Measurements from ENCODE around the gene TALDO1. TPM values are rescaled to one million over a fixed set of nuclear protein-coding genes. Genes with fewer than 3 reads are reported as not detected.

Gene TALDO1
- total RNA-seq (2021; fragmentation: NEBNext Ultra II Directional; extraction: Animal tissue kit (Norgen Biotek cat#: 25700)) (302 and 308 TPM in 2 replicates), polyA plus RNA-seq (2011; rRNA removed) (265 and 293 TPM in 2 replicates), polyA minus RNA-seq (2011; rRNA and poly(A)+ RNA removed) (114 and 141 TPM in 2 replicates)
- polyA plus RNA-seq (2011; cell fraction: cytosol; rRNA removed), result 348 TPM
- polyA plus RNA-seq (2011; cell fraction: nucleus; rRNA removed), result 319 TPM
- polyA plus RNA-seq (2012, experiment 1 of 2), result 296 to 332 TPM (median 325 TPM) in 4 replicates
- polyA plus RNA-seq (2012, experiment 2 of 2), result 421 TPM
- polyA plus RNA-seq (2013, experiment 1 of 2), result 240 TPM
- polyA plus RNA-seq (2013, experiment 2 of 2), result 235 TPM
- polyA minus RNA-seq (2011; cell fraction: cytosol; rRNA and poly(A)+ RNA removed), result 161 TPM
- 71.4 TPM for polyA minus RNA-seq (2011; cell fraction: nucleus; rRNA and poly(A)+ RNA removed)
- long read RNA-seq, experiment 1, transcript TALDO1-206 (2 exons, 587 nt), result minor isoform, 11 of 217 reads
- long read RNA-seq, experiment 1, transcript TALDO1-201 (8 exons, 1,346 nt), result major isoform, 122 of 217 reads
- long read RNA-seq, experiment 1, partial matches to known transcripts, result 71 of 217 reads
- long read RNA-seq, experiment 1, other reads (novel, unspliced or antisense), result 13 of 217 reads
- long read RNA-seq, experiment 2, transcript TALDO1-203 (8 exons, 1,231 nt), result minor isoform, 6 of 440 reads
- long read RNA-seq, experiment 2, transcript TALDO1-201 (8 exons, 1,346 nt), result major isoform, 411 of 440 reads
- long read RNA-seq, experiment 2, partial matches to known transcripts, result 12 of 440 reads
- long read RNA-seq, experiment 2, other reads (novel, unspliced or antisense), result 10 of 440 reads

DNA sequence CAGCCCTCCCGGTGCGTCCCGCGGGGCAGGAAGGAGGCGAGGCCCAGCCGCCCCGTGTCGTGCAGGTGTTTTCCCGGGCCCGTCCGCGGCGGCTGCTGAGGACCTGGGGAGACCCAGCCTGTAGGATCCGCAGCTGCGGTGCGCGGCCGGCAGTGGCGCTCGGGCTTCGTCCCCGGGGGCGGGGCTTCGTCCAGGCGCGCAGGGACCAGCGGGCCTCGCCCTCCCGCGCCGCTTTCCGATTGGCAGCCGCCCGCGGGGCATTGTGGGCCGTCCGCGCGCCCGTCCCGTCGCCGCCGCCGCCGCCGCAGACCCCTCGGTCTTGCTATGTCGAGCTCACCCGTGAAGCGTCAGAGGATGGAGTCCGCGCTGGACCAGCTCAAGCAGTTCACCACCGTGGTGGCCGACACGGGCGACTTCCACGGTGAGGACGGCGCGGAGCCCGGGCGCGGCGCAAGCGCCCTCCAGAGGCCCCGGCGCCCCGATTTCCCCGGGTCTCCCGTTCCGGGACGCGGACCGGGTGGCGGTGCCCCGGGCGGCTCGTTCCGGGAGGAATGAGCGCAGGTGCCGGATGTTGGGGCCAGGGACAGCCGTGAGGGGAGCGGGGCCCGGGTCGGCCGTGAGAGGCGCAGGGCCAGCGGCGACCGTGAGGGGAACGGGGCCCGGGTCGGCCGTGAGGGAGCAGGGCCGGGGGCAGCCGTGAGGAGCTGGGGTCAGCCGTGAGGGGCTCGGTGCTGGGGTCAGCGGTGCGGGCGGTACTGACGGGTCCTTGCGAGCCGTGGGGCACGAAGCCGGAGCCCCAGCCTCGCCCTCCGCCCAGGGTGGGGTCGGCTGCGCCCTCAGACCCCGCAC, at the start of gene TALDO1:
Gene TALDO1 (plus strand): TSS at position 307 of the 849 bp plus-strand sequence. CDS start 18 bp downstream, at position 325.
- H3K9me3 ChIP-seq (ENCODE audit: insufficient read depth in 2 of 2, low read depth in 1 of 2, low read length in 1 of 2), result no peaks in the 10 kb centered on the region
- FAIRE-seq, result no peak
- TF ChIP-seq GABPA (IDR thresholded peaks at IDR 0.05; ENCODE audit: borderline replicate concordance, insufficient read depth, low read length) (no peak), PHF8 (conservative IDR thresholded peaks at IDR 0.05; ENCODE audit: low read depth, low read length) (peak; percentile 67)

More for the DNA sequence above, at the start of gene TALDO1:
- Histone ChIP-seq H3K23me2 (ENCODE audit: low read depth, low read length) (peaks cover 5% of the 10 kb centered on the region; the same call in 1 of the 2 replicates), H3K4ac (replicated peaks; ENCODE audit: insufficient read length, low read depth, low read length) (peak within 1 kb of the TSS; percentile 78), H3K79me2 (ENCODE audit: control insufficient read depth in 1 of 2, insufficient read depth in 2 of 2, low read length in 2 of 2) (peaks cover 25 to 47% of the 10 kb centered on the region in 2 experiments), H3K18ac (ENCODE audit: extremely low read depth, low read length) (peak within 1 kb of the TSS; percentile 97), H2BK12ac (ENCODE audit: low read depth, low read length) (0 out of 2 replicates have a peak within 1 kb of the TSS, but pooled peaks have one; percentile 39), H4K91ac (replicated peaks; ENCODE audit: insufficient read length, low read length) (peak within 1 kb of the TSS; percentile 20), H3K9ac (replicated peaks in 1 of 4; ENCODE audit: extremely low read depth in 1 of 4, low read depth in 3 of 4, low read length in 3 of 4) (peak within 1 kb of the TSS; percentile 76 to 93 (median 82)), H2BK20ac (ENCODE audit: low read length) (0 out of 2 replicates have a peak within 1 kb of the TSS, but pooled peaks have one; percentile 48), H3K36me3 (ENCODE audit: control insufficient read depth in 2 of 4, insufficient read depth in 4 of 4, low read length in 3 of 4) (peaks cover 0 to under 1% (median 0%) of the 10 kb centered on the region in 4 experiments; a peak in 1 of 8 replicates), H3K27ac (ENCODE audit: low read depth, low read length) (peak within 1 kb of the TSS; percentile 85), H4K20me1 (replicated peaks in 1 of 2; ENCODE audit: control insufficient read depth in 1 of 2, insufficient read depth in 2 of 2, low read length in 2 of 2) (peaks cover 9 to 18% of the 10 kb centered on the region in 2 experiments), H3K56ac (replicated peaks; ENCODE audit: insufficient read length, low read depth, low read length) (peak within 1 kb of the TSS; percentile 92), H4K5ac (ENCODE audit: insufficient read length, low read depth, low read length) (peak within 1 kb of the TSS; percentile 98), H3K14ac (ENCODE audit: insufficient read length) (no peak within 1 kb of the TSS), H3K4me3 (ENCODE audit: extremely low read depth in 1 of 4, insufficient read depth in 2 of 4, low read depth in 3 of 4, low read length in 4 of 4) (peak within 1 kb of the TSS; percentile 72 to 91 (median 81)), H2BK15ac (ENCODE audit: low read length) (peak within 1 kb of the TSS; percentile 61; the same call in 1 of the 2 replicates), H3K4me2 (ENCODE audit: insufficient read depth in 1 of 2, low read depth in 2 of 2, low read length in 2 of 2) (peak within 1 kb of the TSS; percentile 84 to 88), H4K8ac (ENCODE audit: extremely low read depth, insufficient read depth, low read length) (peak within 1 kb of the TSS; percentile 89), H2AK5ac (ENCODE audit: low read depth, low read length) (no peak within 1 kb of the TSS), H3K23ac (ENCODE audit: insufficient read length) (no peak within 1 kb of the TSS), H2BK120ac (replicated peaks; ENCODE audit: low read depth, low read length) (peak within 1 kb of the TSS; percentile 4), H3K27me3 (replicated peaks in 1 of 4; ENCODE audit: control insufficient read depth in 3 of 4, extremely low read depth in 1 of 4, insufficient read depth in 3 of 4, low read length in 3 of 4) (no peaks in the 10 kb centered on the region), H3K79me1 (ENCODE audit: low read depth, low read length) (peaks cover 8% of the 10 kb centered on the region), H3K4me1 (replicated peaks in 1 of 4; ENCODE audit: control insufficient read depth in 3 of 4, insufficient read depth in 4 of 4, low read length in 3 of 4) (peaks cover 0 to 15% (median 4%) of the 10 kb centered on the region in 4 experiments; a peak in 5 of 7 replicates), H2BK5ac (ENCODE audit: low read depth, low read length) (peak within 1 kb of the TSS; percentile 90; the same call in 1 of the 2 replicates), H2AFZ (ENCODE audit: low read length) (no peak within 1 kb of the TSS)
- POLR2A ChIA-PET (ENCODE audit: partially characterized antibody), result interaction anchor here (0.6 to 32.3 kb wide), 29 partner anchors 8 to 186 kb away, joined by 3 to 636 read pairs (median 5); partner anchors contain the start of genes DEAF1, GATD1, TMEM80 and TSPAN4
- DNase-seq (ENCODE audit: low read depth in 1 of 2, low spot score in 2 of 2), result peak; percentile 71 to 96
- CTCF ChIA-PET (ENCODE audit: partially characterized antibody), result interaction anchor here (0.9 to 26.9 kb wide), 4 partner anchors 12 to 106 kb away, joined by 3 to 395 read pairs (median 54); no protein-coding TSS in a partner anchor
- WGBS, 2 experiments (ENCODE audit: extremely low coverage in 1 of 2, insufficient coverage in 1 of 2, insufficient read length in 1 of 2, insufficient replicate concordance in 2 of 2, low coverage in 1 of 2, low lambda C conversion rate in 2 of 2, missing lambda C conversion rate in 1 of 2), result 1% methylated on average over 56 of the region's 112 CpGs; no CpG with 5 or more reads in 1 of the 2 experiments

Measured in H1 (cell line).